GF-D8 (cell line): Measurements from ENCODE around the gene DRC1.

Experiments used
- DNase-seq: peaks from one replicate; lab custom pipeline; 2025; lab: John Stamatoyannopoulos, UW

DRC1 gene

DNA sequence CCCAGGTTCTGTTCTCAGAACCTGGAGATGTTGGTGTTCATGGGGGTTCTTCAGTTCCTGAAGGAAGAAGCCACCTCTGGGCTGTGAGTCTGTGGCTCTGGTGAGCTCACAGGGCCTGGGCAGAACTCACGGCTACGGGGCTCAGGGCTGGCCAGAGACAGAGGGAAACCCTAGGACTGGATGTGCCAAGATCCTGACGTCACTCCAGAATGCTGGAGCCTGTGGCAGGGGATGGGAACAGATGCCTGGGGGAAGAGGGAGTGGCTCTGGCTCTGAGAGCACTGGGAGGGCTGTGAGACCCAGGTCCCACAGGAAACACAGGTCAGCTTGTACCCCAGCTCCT, 76.2 kb downstream of the DRC1 start, which contains the start of gene OTOF:
OTOF (minus strand) TSS at position 214 of the 343 bp plus-strand sequence.
- DNase-seq, result no peak

DNA sequence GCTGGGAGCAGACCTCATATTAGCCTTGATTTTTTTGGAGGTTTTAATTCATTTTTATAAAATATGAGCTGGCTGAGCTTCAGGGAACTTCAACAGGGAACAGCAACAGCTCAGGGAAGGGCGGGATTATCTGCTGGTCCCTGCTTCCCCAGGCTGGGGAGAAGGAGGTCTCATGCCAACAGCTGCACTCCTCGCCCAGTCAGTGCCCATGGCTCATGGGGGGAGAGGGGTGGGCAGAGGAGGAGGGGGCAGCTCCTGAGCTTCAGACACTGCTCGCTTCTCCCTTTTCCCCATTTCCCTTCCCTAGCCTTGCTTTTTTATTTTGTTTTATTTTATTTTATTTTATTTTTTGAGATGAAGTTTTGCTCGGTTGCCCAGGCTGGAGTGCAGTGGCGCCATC, 76.6 kb downstream of the DRC1 start:
- DNase-seq, result no peak

DNA sequence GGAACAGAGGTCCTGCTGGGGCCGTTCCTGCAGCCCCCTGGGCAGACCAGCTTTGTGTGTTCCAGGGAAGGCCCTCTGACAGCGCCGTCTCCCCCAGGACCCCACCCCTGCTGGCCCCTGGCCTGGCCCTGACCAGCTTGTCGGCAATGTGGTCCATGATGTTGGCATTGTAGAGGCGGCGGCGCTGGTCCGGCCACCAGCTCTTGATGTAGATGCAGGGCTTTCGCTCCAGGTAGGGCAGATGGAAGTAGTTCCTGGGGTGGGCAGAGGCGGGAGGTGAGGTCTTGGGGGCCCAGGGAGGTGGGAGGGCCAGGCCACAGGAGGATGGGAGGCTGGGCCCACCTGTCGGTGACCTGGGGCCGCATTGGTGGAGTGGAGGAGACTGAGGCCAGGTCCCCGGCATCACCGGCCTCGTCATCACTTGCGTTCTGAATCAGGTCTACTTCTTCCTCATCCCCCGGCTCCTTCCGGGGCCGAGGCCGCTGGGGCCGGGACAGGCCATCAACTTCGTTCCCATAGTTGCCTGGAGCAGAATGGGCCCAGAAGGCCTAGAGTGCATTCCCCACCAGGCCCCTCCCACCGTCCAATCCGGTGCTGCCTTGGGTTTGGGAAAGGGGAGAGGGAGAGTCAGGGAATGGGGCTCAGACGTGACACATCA, 77.5 kb downstream of the DRC1 start:
- DNase-seq, result no peak

DNA sequence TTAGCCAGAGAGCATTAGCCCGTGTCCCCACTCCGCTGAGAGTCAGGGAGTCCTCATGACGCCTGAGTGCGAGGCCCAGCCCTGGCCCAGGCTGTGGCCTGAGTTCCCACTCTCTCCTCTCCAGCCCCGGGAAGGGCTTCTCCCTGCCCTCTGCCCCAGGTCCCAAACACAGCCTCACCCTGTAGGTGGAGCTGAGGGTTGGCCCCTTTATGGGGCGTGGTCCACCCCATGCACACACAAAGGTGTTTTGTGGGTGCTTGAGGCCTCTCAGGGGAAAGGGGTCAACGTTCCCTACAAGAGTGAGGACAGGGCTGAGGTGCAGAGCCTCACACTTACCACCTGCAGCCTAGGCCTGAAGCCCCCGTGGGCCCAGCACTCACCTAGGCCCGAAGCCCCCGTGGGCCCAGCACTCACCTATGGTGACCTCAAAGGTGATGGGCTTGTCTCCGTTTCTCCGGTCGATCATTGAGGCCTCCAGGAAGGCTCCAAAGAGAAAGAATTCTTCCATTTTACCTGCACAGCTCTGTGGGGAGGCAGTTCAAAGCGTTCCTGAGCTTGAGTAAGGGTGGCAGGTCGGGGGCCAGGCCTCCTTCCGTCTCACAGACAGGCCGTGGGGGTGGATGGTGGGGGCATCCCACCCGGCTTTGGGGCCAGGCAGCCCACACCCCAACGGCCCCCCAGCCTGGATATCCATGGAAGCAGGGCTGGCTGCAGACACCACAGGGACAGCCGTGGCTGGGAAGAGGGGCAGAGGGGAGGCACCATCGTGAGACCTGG, 78.3 kb downstream of the DRC1 start:
- no peak for DNase-seq

DNA sequence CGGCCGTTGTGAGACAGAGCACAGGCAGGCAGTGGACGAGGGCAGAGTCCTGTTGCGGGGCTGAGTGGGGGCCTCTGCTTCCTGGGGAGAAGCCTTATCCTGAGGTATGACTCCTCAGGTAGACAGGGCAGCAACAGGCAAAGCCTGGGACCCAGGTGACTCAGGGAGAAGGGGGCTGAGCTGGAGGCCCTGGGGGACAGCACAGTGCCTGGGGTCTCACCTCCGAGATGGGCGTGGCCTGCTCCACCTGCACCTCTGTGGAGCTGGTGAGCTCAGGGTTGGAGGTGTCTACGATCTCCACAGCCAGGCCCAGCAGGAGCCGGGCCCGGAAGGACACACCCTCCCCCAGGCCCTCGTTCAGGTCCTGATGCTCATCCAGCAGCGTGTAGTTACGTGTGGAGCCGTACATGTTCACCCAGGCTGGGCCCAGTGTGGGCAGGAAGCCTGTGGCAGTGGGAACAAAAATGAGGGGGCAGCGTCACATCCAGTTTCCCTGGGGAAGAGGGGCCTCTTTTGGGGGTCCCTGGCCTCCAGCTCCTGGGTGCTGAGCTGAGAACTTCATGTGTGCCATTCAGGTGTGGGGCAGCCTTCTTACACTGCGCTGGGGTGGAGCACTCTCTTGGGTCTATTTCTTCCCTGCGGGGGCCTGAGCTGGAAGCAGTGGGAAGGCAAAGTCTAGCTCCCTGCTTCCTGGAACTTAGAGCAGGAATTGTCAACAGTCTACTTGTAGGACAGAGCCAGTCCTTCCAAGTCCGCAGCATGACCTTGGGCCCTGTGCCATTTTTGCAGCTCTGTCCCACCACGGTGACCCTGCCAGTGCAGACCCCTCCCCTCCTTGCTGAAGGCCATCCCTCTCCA, 79.1 kb downstream of the DRC1 start:
- DNase-seq, result no peak

DNA sequence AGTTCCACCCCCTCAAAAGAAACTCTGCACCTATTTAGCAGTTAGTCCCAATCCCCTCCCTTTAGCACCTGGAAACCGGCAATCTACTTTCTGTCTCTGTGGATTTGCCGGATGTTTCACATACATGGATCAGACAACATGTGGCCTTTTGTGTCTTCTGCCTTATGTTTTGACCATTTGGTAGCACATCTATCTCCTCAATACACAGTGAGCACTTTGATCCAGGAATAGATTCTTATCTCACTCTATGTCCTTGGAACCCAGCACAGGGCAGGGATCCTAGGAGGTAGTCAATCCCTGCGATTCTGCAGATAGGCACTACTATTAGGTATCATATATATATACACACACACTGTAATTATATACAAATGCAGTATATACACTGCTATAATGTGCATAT, 80.0 kb downstream of the DRC1 start:
- no peak for DNase-seq

DNA sequence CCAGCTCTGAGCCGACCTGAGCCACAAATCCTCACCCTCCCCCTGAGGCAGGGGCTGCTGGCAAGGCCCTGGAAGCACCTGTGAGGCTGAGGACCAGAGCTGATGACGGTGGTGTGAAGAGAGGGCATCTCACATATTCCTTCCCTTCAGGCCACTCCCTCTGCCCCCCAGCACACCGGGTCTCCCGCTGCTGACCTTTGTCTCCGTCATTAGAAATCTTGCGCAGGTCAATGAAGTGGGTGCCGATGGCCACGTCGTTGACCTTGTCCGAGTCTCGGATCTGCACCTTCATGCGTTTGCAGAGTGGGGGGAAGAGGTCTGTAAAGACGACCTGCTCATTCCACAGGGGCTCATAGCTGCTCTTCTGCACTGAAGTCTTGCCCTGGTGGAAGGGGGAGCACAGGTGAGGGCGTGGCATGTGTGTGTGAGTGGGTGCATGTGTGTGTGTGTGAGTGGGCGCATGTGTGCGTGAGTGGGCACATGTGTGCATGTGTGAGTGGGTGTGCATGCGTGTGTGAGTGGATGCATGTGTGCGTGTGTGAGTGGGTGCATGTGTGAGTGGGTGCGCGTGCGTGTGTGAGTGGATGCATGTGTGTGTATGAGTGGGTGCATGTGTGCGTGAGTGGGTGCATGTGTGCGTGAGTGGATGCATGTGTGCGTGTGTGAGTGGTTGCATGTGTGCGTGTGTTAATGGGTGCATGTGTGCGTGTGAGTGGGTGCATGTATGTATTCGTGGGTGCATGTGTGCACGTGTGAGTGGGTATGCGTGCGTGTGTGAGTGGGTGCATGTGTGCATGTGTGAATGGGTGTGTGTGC, 80.7 kb downstream of the DRC1 start:
- no peak for DNase-seq

DNA sequence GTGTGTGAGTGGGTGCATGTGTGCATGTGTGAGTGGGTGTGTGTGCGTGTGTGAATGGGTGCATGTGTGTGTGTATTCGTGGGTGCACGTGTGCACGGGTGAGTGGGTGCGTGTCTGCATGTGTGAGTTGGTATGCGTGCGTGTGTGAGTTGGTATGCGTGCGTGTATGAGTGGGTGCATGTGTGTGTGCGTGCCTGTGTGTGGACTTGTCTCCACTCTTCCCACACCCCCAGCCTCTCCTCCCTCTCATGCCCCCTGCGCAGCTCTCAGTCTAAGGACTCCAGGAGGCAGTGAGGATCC, 81.3 kb downstream of the DRC1 start:
- no peak for DNase-seq

DNA sequence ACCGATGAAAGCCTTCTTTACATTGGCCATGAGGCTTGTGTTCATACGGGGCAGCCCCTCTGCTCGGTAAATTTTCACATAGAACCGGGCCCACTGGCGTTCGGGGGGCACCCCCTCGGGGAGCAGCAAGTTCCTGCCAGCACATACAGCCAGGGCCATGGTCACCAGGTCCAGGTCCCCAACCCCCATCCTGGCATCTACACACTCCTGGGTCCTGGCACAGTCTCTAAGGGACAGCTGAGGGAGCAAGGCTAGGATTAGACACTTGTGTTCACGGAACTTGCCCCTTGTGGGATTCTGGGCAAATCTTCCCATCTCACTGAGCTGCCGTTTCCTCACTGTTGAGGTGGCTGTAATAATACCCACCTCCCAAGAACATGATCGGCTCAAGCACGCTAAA, 81.8 kb downstream of the DRC1 start:
- DNase-seq, result no peak

DNA sequence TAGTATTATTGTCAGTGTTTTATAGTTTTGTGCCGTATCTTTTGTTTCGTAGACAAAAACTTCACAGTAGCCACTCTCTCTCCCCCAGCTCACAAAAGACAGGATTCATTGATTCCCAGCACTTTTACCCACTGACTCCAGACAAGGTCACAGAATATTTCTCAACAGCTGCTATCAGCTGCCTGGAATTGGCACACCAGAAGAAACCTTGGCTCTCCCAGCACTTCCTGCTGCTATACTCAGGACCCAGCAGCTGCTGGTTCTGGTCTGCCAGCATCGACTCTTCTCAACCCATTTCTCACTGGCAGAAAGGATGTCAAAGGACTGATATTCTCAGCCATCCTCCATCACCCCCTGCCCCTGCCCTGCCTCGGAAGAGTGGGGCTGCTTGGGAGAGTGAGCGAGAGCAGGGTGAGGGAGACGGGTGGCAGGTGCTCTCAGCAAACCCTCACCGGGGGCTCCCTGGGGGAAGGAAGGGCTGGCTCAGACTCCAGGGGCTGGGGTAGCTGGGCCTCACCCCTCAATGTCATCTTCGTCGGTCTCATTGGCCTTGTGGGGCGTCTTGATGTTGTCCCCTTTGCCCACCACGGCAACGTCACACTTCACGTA, 82.3 kb downstream of the DRC1 start:
- DNase-seq, result no peak

DNA sequence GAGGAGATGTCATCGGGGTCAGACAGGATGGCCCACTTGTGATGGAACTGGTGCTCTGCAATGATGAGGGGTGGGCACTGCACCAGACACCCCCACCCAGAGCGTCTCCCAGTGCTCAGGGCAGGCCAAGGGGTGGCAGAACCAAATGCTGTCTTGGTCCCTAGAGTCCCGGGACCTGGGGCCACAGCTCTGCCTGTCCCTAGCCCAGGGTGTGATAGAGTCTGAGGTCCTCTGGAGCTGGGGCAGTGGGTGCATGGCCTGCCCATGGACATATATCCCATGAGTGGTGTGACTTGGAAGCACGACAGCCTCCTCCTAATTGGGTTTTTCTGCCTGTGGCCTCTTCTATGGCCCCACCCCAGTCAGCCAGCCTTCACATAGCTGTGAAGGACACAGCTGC, 82.9 kb downstream of the DRC1 start:
- DNase-seq, result no peak

DNA sequence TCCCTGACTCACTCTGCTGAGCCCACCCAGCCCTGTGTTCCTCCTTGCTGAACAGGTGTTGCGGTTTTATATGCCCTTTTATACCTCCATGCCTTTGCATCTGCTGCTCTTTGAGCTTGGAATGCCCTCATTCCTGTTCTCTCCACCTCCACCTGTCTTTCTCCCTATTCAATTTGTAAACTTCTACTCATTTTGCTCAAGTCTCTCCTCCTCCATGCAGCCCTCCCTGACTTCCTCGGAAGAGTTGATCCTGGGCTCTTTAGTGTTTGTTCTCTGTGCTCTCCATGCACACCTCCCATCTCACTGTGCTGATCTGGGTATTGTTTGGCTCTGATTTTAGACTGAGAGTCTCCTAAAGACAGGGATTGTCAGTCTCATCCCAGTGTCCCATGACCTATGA, 83.4 kb downstream of the DRC1 start:
- DNase-seq, result no peak

DNA sequence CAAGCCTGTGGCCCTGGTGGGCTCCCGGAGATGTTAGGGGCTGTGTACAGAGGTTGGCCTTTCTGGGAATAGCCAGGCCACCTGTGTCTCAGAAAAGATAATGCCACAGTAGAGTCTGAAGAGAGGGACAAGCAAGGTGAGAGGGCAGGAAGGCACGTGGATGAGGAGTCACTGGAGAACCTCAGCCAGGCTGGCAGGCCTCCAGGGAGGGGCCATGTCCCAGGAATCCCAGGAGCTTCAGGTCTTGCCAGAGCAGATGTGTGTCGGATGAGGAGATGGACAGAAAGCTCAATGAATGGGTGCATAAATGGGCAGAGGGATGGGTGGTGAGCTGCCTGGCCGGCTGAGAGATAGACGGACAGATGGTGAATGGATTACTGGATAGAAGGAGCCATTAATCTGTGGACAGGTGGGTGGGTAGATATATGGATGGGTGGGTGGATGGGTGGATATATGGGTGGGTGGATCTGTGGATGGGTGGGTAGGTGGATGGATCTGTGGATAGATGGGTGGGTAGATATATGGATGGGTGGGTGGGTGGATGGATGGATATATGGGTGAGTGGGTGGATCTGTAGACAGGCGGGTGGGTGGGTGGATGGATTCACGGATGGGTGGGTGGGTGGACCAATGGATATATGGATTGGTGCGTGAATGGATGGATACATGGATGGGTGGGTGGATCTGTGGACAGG, 84.2 kb downstream of the DRC1 start:
- DNase-seq, result no peak

DNA sequence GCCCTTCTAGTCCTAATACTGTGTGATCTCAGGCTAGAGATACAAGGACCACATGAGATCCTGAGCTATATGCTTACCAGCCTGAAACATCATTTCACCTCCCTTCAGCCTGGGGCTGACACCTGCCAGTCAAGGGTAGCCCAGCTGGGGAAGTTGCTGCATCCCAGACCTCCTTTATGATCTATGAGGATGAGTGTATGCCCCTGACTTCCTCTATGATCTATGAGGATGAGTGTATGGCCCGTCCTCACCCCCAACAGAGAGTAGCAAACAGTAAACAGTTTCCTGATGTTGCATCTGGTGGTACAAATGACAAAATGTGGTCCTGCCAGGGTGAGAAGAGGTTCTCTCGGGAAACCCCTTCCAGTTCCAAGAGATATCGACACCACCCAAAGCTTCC, 85.1 kb downstream of the DRC1 start:
- DNase-seq, result no peak

DNA sequence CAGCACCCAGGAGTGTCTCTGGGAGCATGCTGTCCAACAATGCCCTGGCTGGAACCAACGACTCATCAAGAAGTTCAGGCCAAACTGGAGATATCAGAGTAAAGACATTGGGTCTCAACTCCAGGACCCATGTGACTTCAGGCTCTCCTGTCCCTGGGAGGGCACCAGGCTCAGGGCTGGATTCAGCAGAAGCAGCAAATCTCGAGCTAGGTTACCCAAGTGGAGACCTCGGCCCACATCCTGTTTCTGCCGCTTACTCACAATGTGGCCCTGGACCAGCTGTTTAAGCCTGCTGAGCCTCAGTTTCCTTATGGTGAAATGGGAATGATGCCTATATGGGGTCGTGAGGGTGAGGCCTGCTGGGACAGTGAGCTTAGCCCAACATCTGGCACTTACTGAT, 85.5 kb downstream of the DRC1 start:
- no peak for DNase-seq

DNA sequence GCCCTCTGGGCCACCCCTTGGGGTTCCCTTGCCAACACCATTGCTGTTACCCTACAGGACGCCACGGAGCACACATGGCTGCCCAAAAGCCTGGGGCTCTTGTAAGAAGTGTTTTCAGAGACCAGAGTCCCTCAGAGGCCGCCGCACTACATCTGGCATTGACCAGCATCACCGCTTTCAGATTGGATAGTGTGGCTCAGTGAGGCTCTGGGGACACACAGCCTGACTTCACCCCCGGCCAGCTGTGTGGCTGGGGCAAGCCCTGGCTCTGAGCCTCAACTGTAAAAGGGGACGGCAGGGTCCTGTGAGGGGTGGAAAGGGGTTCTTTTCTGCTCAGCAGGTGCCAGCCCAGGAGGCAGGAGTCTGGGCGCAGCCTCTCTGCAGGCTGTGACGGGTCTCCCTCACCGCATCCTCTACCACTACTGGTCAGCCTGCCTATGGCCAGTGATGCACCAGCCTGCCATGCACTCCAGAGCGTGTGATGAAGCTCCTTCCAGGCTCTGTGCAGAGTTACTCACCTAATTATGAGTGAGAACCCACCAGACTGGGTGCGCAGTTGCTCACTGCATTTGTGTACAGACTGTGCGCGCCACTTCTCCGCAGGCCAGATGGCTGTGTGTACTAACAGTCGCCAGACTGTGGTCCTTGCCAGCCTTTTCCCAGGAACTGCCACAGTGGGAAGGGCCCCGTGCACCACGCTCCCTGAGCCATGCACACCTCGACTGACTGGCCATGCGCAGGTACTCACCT, 86.9 kb downstream of the DRC1 start:
- DNase-seq, result no peak

DNA sequence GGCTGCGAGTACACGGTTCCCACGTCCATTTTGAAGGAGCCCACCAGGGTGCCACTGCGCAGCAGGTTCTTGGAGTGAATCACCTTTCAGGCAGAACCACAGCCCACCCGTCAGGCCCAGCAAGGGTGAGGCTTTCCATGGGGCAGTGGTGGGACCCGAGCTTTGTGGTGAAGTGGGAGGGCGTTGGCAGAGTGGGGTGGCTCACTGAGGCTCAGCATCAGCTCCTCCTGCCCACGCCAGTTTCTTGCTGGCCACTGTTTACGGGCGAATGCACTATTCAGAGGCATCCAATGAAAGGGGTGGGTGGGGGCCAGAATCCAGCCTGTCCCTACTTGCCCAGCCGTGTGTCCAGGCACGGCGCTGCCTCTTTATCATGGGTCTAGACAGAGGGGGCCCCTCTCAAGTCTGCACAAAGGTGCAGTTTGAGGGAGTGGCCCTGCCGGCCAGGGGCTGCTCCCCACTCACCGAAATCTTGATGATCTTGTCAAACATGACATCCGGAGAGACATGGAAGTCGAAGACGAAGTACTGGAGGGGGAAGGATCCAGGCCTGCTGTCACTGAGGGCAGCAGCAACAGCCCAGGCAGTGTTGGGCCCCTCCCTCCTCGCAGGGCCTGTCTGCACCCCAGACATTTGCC, 87.6 kb downstream of the DRC1 start:
- no peak for DNase-seq

DNA sequence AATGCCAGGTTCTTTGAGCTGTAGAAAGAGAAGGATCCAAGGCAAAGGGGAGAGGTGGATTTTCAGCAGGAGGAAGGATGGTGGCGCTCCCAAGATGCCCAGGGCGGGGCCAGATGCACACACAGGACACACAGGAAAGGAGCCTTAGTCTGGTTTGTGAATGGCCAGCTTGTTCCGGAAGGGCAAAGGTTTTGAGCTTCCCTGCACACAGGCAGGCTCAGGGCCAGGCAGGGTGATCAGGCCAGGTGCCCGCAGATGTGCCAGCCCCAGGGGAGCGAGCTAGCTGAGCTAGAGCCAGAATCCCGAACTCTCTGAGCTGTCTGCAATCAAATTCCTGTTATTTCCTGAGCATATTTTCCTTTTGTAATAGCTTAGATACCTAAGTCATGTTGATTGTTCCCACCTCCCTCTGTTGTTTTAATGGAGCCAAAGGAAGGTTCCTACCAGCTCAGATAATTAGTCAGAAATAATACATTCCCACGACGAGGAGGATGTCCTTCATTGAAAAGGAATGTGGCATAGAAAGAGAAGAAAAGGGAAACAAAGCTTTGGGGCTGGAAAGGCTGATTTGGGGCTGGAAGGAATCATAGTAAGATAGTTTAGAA, 89.9 kb downstream of the DRC1 start:
- DNase-seq, result no peak

DNA sequence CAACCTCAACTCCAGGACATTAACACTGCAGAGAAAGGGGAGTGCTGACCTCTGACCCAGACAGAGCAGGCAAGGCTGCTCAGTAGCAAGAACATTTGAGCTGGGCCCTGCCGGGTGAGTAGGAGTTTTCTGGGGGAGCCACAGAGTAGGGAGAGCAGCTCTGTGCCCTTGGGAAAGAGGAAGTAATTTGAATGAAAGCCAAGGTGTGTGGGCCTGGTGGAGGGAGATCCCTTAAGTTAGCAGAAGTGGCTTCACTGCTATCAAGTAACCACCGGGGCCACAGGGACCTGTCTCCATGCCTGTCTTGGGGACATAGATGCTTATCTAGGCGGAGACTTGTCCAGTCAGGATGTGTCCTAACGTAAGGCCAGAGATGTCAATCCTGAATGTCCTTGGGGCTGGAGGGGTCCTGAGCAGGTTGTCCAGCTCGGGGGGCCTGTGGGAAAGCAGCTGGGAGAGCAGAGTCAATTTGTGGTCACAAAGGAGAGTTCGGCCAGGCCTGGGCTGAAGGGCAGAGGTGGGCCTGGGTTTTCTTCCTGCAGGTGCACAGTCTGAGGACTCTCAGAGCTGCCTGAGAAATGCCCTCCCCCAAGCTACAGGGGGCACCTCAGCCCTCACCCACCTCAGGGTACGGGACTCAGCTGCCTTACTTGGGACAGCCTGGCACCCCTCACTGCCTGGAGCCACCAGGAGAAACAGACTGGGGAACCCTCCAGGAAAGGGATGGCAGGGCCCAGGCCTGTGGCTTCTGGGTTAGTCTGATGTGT, 91.2 kb downstream of the DRC1 start:
- peak; percentile 8 for DNase-seq
